ENCODE measurements around the gene RRAS.

Gene RRAS

DNA sequence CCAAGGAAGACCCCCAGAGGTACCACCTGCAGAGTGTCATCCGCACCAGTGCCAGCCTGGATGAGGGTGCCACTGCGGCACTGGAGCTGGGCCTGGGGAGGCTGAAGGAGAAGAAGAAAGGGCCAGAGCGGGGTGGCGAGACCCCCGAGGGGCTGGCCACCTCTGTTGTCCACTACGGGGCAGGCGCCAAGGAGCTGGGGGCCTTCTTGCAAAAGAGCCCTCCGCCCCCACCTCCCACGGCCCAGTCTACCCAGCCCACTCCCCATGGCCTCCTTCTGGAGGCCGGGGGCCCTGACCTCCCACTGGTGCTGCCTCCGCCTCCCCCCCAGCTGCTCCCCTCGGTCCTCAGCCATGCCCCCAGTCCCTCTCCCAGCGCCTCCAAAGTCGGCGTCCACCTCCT is 43.5 kb downstream of the RRAS start:
- no peak for TF ChIP-seq CTCF (IDR thresholded peaks at IDR 0.05; ENCODE audit: borderline replicate concordance, control extremely low read depth, extremely low read depth, insufficient read depth, missing control alignments)
- no peak for DNase-seq (ENCODE audit: low spot score)
- in situ Hi-C loops (cut with MboI; ENCODE audit: low sequenced_read_pairs, unreplicated experiment) = no loop called here

DNA sequence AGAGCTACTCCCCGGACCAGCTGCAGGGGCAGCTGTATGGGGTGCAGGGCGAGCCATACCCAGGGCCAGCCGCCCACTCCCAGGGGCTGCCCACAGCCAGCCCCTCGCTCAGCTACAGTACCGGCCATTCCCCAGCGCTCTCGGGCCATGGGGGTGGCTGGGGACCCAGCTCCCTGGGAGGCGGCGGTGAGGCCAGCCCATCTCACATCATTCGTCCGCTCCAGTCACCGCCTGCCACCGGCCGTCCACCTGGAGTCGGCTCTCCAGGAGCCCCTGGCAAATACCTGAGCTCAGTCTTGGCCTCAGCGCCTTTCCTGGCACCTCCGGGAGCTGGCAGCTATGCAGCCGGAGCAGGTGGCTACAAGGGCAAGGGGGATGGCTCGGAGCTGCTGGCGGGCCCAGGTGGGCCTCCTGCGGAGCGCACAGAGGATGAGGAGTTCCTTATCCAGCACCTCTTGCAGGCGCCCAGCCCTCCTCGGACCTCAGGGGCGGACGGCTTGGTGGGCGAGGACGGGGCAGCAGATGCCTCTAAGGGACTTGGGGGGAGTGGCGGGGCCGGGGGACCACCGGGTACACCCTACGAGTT is 44.0 kb downstream of the RRAS start:
- TF ChIP-seq CTCF (IDR thresholded peaks at IDR 0.05; ENCODE audit: borderline replicate concordance, control extremely low read depth, extremely low read depth, insufficient read depth, missing control alignments) = no peak
- DNase-seq (ENCODE audit: low spot score) = peak; percentile 18
- in situ Hi-C loops (cut with MboI; ENCODE audit: low sequenced_read_pairs, unreplicated experiment) = no loop called here

- TF ChIP-seq CTCF (IDR thresholded peaks at IDR 0.05; ENCODE audit: borderline replicate concordance, control extremely low read depth, extremely low read depth, insufficient read depth, missing control alignments) = no peak
- no peak for DNase-seq (ENCODE audit: low spot score)
- in situ Hi-C loops (cut with MboI; ENCODE audit: low sequenced_read_pairs, unreplicated experiment) = no loop called here
Measured at GRCh38 chr19:49594993-49595818, 44.7 kb downstream of the RRAS start.

DNA sequence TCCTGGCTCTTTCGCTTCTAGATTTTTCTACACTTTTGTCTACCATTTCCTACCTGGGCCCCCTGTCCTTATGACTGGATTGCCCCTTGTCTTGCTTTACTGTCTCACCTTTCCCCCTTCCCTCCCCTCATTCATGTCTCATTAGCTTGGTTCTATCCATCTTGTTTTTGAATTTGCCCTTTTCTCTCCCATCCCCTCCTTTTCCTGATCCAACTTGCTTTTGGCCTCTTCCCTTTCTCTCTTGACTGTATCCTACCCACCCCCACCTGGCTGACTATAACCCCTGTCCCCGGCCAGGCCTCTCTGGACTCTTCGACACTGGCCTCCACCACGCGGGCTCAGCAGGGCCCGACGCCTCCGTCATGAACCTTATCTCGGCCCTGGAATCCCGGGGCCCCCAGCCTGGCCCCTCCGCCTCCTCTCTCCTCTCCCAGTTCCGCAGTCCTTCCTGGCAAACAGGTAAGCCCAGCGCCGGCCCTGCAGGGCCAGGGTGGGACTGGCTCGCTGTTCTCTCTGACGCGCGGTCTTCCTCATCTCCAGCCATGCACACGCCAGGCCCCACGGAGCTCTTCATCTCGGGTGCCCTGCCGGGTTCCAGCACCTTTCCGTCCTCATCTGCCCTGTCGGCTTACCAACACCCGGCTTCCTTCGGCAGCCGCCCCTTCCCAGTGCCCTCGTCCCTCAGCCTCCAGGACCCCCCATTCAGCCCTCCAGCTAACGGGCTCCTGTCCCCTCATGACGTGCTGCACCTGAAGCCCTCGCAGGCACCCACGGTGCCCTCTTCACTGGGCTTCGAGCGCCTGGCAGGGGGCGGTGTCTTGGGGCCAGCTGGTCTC is 45.6 kb downstream of the RRAS start:
- no peak for TF ChIP-seq CTCF (IDR thresholded peaks at IDR 0.05; ENCODE audit: borderline replicate concordance, control extremely low read depth, extremely low read depth, insufficient read depth, missing control alignments)
- DNase-seq (ENCODE audit: low spot score) = no peak
- in situ Hi-C loops (cut with MboI; ENCODE audit: low sequenced_read_pairs, unreplicated experiment) = no loop called here

GRCh38 chr19:49593233-49594113 is 46.5 kb downstream of the RRAS start:
- TF ChIP-seq CTCF (IDR thresholded peaks at IDR 0.05; ENCODE audit: borderline replicate concordance, control extremely low read depth, extremely low read depth, insufficient read depth, missing control alignments) = no peak
- in situ Hi-C loops (cut with MboI; ENCODE audit: low sequenced_read_pairs, unreplicated experiment) = no loop called here
- peak; percentile 100 for DNase-seq (ENCODE audit: low spot score)
